HepG2 (cell line): Measurements from ENCODE around the gene TSC22D2. TPM values are rescaled to one million over a fixed set of nuclear protein-coding genes. Genes with fewer than 3 reads are reported as not detected.

Source experiments
- ATAC-seq: fragments of 200-7000 bp; cut with Tn5 transposase; 3 replicates; pipeline ENCODE4 v1.9.1; 2020; ENCODE audit warnings: mild to moderate bottlenecking, moderate library complexity
- BruUV-seq: library from RNA; stranded (reverse); fragments of 400-500 nt; replicated peaks from 2 replicates; lab custom pipeline; 2021; lab: Mats Ljungman, UMichigan
- CTCF ChIA-PET: fragments of 300-600 bp; formaldehyde crosslinking; extraction: SDS; loops from one replicate; lab custom pipeline; 2021; ENCODE audit warnings: low total read pairs, inconsistent platforms, low intra/inter-chr PET ratio; lab: Yijun Ruan, JAX
- POLR2A ChIA-PET: fragments of 350-600 bp; sonication (Branson Sonifier 250); formaldehyde crosslinking; loops from one replicate; lab custom pipeline; 2020; ENCODE audit warnings: antibody characterized with exemption, inconsistent platforms; lab: Yijun Ruan, JAX
- DNase-seq: peaks from one replicate; pipeline ENCODE4 v3.0.0-alpha.2; 2015; ENCODE audit warnings: low spot score
- FAIRE-seq: peaks from 3 replicates; lab custom pipeline; 2011; peaks lifted over from hg19 to GRCh38; lab: Jason Lieb, UNC
- H2AFZ ChIP-seq: one replicate; pipeline ENCODE4 v1.6.1; 2011; ENCODE audit warnings: low read length, inconsistent platforms
- H3K27ac ChIP-seq: fragments of 300-600 bp; 3 replicates; pipeline ENCODE4 v1.8.0; 2011; ENCODE audit warnings: mixed run types, mild to moderate bottlenecking, mixed read lengths, low read length, inconsistent platforms; ENCODE audit not compliant: insufficient read depth; ENCODE audit errors: extremely low read length
- H3K27me3 ChIP-seq, 2 experiments: fragments of 200-600 bp in 1 of 2; 2 replicates in 1 of 2; 3 replicates in 1 of 2; pipeline versions ENCODE4 v1.6.0 to v1.8.0; 2011; ENCODE audit warnings: low read length in 2 of 2, mild to moderate bottlenecking in 2 of 2, moderate library complexity in 2 of 2, inconsistent platforms in 1 of 2; ENCODE audit not compliant: insufficient read depth in 2 of 2, control insufficient read depth in 1 of 2
- H3K36me3 ChIP-seq, 2 experiments: fragments of 200-600 bp in 1 of 2; replicated peaks in 1 of 2; 2 replicates in 1 of 2; 3 replicates in 1 of 2; pipeline versions ENCODE4 v1.5.1 to v1.8.0; 2011; ENCODE audit warnings: low read length in 2 of 2, inconsistent platforms in 1 of 2; ENCODE audit not compliant: insufficient read depth in 2 of 2, control insufficient read depth in 1 of 2
- H3K4me1 ChIP-seq: 2 replicates; pipeline ENCODE4 v1.5.1; 2012; ENCODE audit warnings: low read length, inconsistent platforms; ENCODE audit not compliant: insufficient read depth
- H3K4me2 ChIP-seq: 2 replicates; pipeline ENCODE4 v1.6.0; 2011; ENCODE audit warnings: low read depth, low read length, inconsistent platforms
- H3K4me3 ChIP-seq, 3 experiments: fragments of 200-600 bp in 1 of 3; sonication (generic), shearing (Covaris generic) in 1 of 3; replicated peaks in 1 of 3; 2 replicates each; pipeline ENCODE4 v1.5.1; 2011 to 2016; ENCODE audit warnings: low read length in 3 of 3, inconsistent platforms in 2 of 3, low read depth in 2 of 3, mild to moderate bottlenecking in 2 of 3, control low read depth in 1 of 3, mixed read lengths in 1 of 3; ENCODE audit not compliant: insufficient read depth in 1 of 3
- H3K79me2 ChIP-seq: one replicate; pipeline ENCODE4 v1.6.1; 2011; ENCODE audit warnings: low read length, inconsistent platforms; ENCODE audit not compliant: insufficient read depth
- H3K9ac ChIP-seq: 2 replicates; pipeline ENCODE4 v1.6.0; 2011; ENCODE audit warnings: mild to moderate bottlenecking, low read depth, low read length, inconsistent platforms; ENCODE audit not compliant: insufficient read depth
- H3K9me3 ChIP-seq: 2 replicates; pipeline ENCODE4 v1.5.1; 2012; ENCODE audit warnings: mild to moderate bottlenecking, low read length
- H4K20me1 ChIP-seq: 2 replicates; pipeline ENCODE4 v1.6.0; 2011; ENCODE audit warnings: inconsistent platforms, mild to moderate bottlenecking, low read length, moderate library complexity; ENCODE audit not compliant: insufficient read depth
- BCL3 ChIP-seq: sonication (generic); formaldehyde crosslinking; IDR thresholded peaks from 2 replicates; pipeline ENCODE4 v1.5.1; 2020; ENCODE audit warnings: mild to moderate bottlenecking, missing genetic modification reagents, moderate library complexity
- ERF ChIP-seq: IDR thresholded peaks from 2 replicates; pipeline ENCODE4 v1.6.1; 2018; ENCODE audit warnings: missing biosample characterization, missing genetic modification reagents
- FOXO1 ChIP-seq: sonication (generic); formaldehyde crosslinking; IDR thresholded peaks from 2 replicates; pipeline ENCODE4 v1.4.0; 2020; ENCODE audit warnings: missing genetic modification reagents
- HMG20B ChIP-seq: conservative IDR thresholded peaks from 2 replicates; pipeline ENCODE4 v1.6.1; 2016; ENCODE audit warnings: missing genetic modification reagents, missing compliant biosample characterization
- KLF12 ChIP-seq: sonication (generic); formaldehyde crosslinking; IDR thresholded peaks from 2 replicates; pipeline ENCODE4 v1.4.0; 2020; ENCODE audit warnings: missing genetic modification reagents, borderline replicate concordance
- SIN3A ChIP-seq: IDR thresholded peaks from 2 replicates; pipeline ENCODE4 v1.6.1; 2011; ENCODE audit warnings: low read depth, mild to moderate bottlenecking, control low read depth, low read length, borderline replicate concordance
- STAT5B ChIP-seq: sonication (generic); formaldehyde crosslinking; IDR thresholded peaks from 2 replicates; pipeline ENCODE4 v1.4.0; 2020; ENCODE audit warnings: missing genetic modification reagents
- SYNCRIP ChIP-seq: fragments of 200-400 bp; formaldehyde crosslinking; IDR thresholded peaks from 2 replicates; pipeline ENCODE4 v1.6.1; 2018; ENCODE audit warnings: mild to moderate bottlenecking, low read depth, low read length; ENCODE audit not compliant: insufficient read depth
- THAP11 ChIP-seq: IDR thresholded peaks from 2 replicates; pipeline ENCODE4 v1.6.1; 2016; ENCODE audit warnings: missing biosample characterization, missing genetic modification reagents
- UBTF ChIP-seq: sonication (generic); formaldehyde crosslinking; IDR thresholded peaks from 2 replicates; pipeline ENCODE4 v1.4.0; 2020; ENCODE audit warnings: mild to moderate bottlenecking, missing genetic modification reagents
- WIZ ChIP-seq: sonication (generic); formaldehyde crosslinking; IDR thresholded peaks from 2 replicates; pipeline ENCODE4 v1.5.1; 2020; ENCODE audit warnings: mild to moderate bottlenecking, missing genetic modification reagents
- ZNF3 ChIP-seq: IDR thresholded peaks from 2 replicates; pipeline ENCODE4 v1.7.0; 2017; ENCODE audit warnings: inconsistent platforms
- ZNF329 ChIP-seq: sonication (generic); formaldehyde crosslinking; IDR thresholded peaks from 2 replicates; pipeline ENCODE4 v1.9.0; 2021; ENCODE audit warnings: low read depth, mild to moderate bottlenecking, missing genetic modification reagents
- ZNF570 ChIP-seq: sonication (generic); formaldehyde crosslinking; IDR thresholded peaks from 2 replicates; pipeline ENCODE4 v1.4.0; 2020; ENCODE audit warnings: mild to moderate bottlenecking, missing genetic modification reagents, borderline replicate concordance
- ZNF724P ChIP-seq: sonication (generic); formaldehyde crosslinking; IDR thresholded peaks from 2 replicates; pipeline ENCODE4 v1.8.0; 2022; ENCODE audit warnings: missing genetic modification reagents, borderline replicate concordance
- ZNF83 ChIP-seq: sonication (generic); formaldehyde crosslinking; IDR thresholded peaks from 2 replicates; pipeline ENCODE4 v1.4.0; 2020; ENCODE audit warnings: missing genetic modification reagents, mild to moderate bottlenecking, borderline replicate concordance
- ZNF879 ChIP-seq: sonication (generic); formaldehyde crosslinking; IDR thresholded peaks from 2 replicates; pipeline ENCODE4 v1.8.1; 2023; ENCODE audit warnings: missing genetic modification reagents
- ZSCAN9 ChIP-seq: IDR thresholded peaks from 2 replicates; pipeline ENCODE4 v1.6.1; 2016; ENCODE audit warnings: borderline replicate concordance
- WGBS: methylation state at CpG from one replicate; pipeline ENCODE4 v1.1.6; 2017; ENCODE audit warnings: low lambda C conversion rate; 5-methylcytosine and 5-hydroxymethylcytosine counted together
- in situ Hi-C: cut with HindIII; loops from 2 replicates; pipeline ENCODE4 v1.10.0; 2017; ENCODE audit warnings: low pct_unique_long_range_greater_than_20kb; ENCODE audit not compliant: extremely low pct_ligation_motif_present
- intact Hi-C: fragments of 100-400 bp; cut with micrococcal nuclease; formaldehyde crosslinking; loops from one replicate; pipeline ENCODE4 v1.10.0; 2022; ENCODE audit not compliant: unreplicated experiment
- polyA plus RNA-seq, 8 experiments: library from polyadenylated mRNA; depleted of rRNA in 3 of 8; stranded (reverse) in 7 of 8; unstranded in 1 of 8; fragments of >200 nt; fragmentation: Illumina TruSeq in 4 of 8; extraction: Trizol in 4 of 8; gene quantifications; 2 replicates each; pipeline versions ENCODE4 v1.2.1 to v1.2.3, GENCODE V29; 2011 to 2016; ENCODE audit warnings: low read depth in 4 of 8, missing spikeins in 1 of 8, mixed read lengths in 1 of 8; ENCODE audit not compliant: insufficient read depth in 1 of 8
- total RNA-seq, 5 experiments: library from RNA; depleted of rRNA; stranded (reverse); fragments of >200 nt; fragmentation: Illumina TruSeq; extraction: Trizol; gene quantifications; 2 replicates each; pipeline ENCODE4 v1.2.3, GENCODE V29; 2016; ENCODE audit warnings: low read depth in 1 of 5
- TF ChIP-seq, protein P1 (sequence below): sonication (generic); formaldehyde crosslinking; IDR thresholded peaks from 2 replicates; pipeline ENCODE4 v1.5.1; 2020; ENCODE audit warnings: mild to moderate bottlenecking, missing genetic modification reagents, moderate library complexity

TSC22D2 gene
- total and polyA plus RNA-seq, 2 of the 13 experiments (the other 11 are each of a cell fraction or from before 2014, with no cell fraction given), result 4.6 to 8.2 TPM

DNA sequence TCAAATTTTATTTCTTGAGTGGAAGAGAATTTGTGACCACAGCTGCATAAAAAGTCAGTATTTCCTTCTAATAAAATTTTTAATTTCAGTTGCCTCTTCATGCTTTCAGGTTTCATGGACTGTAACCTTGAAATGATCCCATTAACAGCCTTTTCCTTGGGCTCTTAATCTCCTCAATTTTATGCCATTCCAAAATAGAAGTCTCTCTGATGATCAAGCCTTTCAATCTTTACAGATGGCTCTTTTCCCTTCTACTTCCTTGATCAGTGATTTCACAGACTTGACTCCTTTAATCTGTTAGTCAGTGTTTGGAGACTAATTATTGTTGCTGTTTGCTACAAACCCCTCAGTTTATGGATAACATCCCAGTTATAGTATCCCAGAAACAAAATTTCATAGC, 11.9 kb downstream of the TSC22D2 start (continued):
- TF ChIP-seq FOXO1 (CRISPR knock-in tag) (no peak), ZNF879 (CRISPR knock-in tag) (no peak), ZNF570 (CRISPR knock-in tag) (no peak), ZNF3 (no peak)

DNA sequence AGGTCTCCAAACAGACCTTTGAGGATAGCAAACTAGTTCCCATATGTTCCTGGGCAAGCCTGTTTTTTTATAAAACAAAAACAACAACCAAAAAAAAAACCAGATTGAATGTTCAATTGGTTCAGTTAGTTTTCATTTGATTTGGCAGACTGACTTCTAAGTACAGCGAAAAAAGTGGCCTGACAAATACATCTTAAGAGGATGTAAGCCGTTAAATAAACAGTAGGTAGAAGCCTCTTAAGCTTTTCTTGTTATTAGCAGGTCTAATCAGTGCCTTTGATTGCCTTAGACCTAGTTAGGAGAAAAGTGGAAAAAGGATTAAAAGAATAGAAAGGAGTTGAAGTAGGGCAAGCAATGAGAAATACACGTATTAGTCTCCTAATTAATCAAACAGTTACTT, 13.2 kb downstream of the TSC22D2 start:
- POLR2A ChIA-PET, result no interaction called here
- no peak for TF ChIP-seq THAP11 (CRISPR knock-in tag)
- no peak for TF ChIP-seq ZNF724P
- no peak for TF ChIP-seq WIZ (CRISPR knock-in tag)
- no peak for TF ChIP-seq ZNF329 (CRISPR knock-in tag)
- no peak for TF ChIP-seq UBTF (CRISPR knock-in tag)
- TF ChIP-seq, protein P1, sequence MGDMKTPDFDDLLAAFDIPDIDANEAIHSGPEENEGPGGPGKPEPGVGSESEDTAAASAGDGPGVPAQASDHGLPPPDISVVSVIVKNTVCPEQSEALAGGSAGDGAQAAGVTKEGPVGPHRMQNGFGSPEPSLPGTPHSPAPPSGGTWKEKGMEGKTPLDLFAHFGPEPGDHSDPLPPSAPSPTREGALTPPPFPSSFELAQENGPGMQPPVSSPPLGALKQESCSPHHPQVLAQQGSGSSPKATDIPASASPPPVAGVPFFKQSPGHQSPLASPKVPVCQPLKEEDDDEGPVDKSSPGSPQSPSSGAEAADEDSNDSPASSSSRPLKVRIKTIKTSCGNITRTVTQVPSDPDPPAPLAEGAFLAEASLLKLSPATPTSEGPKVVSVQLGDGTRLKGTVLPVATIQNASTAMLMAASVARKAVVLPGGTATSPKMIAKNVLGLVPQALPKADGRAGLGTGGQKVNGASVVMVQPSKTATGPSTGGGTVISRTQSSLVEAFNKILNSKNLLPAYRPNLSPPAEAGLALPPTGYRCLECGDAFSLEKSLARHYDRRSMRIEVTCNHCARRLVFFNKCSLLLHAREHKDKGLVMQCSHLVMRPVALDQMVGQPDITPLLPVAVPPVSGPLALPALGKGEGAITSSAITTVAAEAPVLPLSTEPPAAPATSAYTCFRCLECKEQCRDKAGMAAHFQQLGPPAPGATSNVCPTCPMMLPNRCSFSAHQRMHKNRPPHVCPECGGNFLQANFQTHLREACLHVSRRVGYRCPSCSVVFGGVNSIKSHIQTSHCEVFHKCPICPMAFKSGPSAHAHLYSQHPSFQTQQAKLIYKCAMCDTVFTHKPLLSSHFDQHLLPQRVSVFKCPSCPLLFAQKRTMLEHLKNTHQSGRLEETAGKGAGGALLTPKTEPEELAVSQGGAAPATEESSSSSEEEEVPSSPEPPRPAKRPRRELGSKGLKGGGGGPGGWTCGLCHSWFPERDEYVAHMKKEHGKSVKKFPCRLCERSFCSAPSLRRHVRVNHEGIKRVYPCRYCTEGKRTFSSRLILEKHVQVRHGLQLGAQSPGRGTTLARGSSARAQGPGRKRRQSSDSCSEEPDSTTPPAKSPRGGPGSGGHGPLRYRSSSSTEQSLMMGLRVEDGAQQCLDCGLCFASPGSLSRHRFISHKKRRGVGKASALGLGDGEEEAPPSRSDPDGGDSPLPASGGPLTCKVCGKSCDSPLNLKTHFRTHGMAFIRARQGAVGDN, result no peak
- no peak for TF ChIP-seq HMG20B (CRISPR knock-in tag)
- TF ChIP-seq STAT5B (CRISPR knock-in tag), result no peak
- TF ChIP-seq SYNCRIP, result no peak
- no peak for TF ChIP-seq ERF (CRISPR knock-in tag)
- TF ChIP-seq BCL3 (CRISPR knock-in tag), result no peak
- no peak for TF ChIP-seq SIN3A
- no peak for TF ChIP-seq ZSCAN9 (CRISPR knock-in tag)
- no peak for TF ChIP-seq KLF12 (CRISPR knock-in tag)
- TF ChIP-seq ZNF83 (CRISPR knock-in tag), result no peak

More for the DNA sequence above, 13.2 kb downstream of the TSC22D2 start:
- BruUV-seq, result no TSS peak
- no peaks in the 10 kb centered on the region; a peak in 1 of 5 replicates for H3K36me3 ChIP-seq
- CTCF ChIA-PET, result no interaction called here
- H2AFZ ChIP-seq, result no peak overlapping the region
- H3K9me3 ChIP-seq, result no peaks in the 10 kb centered on the region
- FAIRE-seq, result no peak
- H3K4me1 ChIP-seq, result peaks cover 15% of the 10 kb centered on the region
- H3K27ac ChIP-seq, result no peak overlapping the region
- intact Hi-C loops, result no loop called here
- DNase-seq, result no peak
- no peak overlapping the region for H3K9ac ChIP-seq
- no peak overlapping the region for H3K4me3 ChIP-seq
- no peak overlapping the region for H3K4me2 ChIP-seq
- no peaks in the 10 kb centered on the region for H3K27me3 ChIP-seq
- H3K79me2 ChIP-seq, result peaks cover 63% of the 10 kb centered on the region
- H4K20me1 ChIP-seq, result peaks cover 5% of the 10 kb centered on the region; the same call in 1 of the 2 replicates
- no peak for ATAC-seq
- WGBS, result 93% methylated on average over 3 of the region's 3 CpGs
- in situ Hi-C loops, result no loop called here
